ENCODE data around the gene FRMD4A.

- TF ChIP-seq CTCF (IDR thresholded peaks at IDR 0.05 in 4 of 5, conservative IDR thresholded peaks at IDR 0.05 in 1 of 5) (no peak), POLR2A (IDR thresholded peaks at IDR 0.05) (no peak)
Measured at GRCh38 chr10:13801907-13802288, 528.8 kb downstream of the FRMD4A start.
